ENCODE data around the gene ZNF582.

GRCh38 chr19:56400485-56400884 lies 7.2 kb upstream of the ZNF582 start:
- no peak for TF ChIP-seq POLR2A (IDR thresholded peaks at IDR 0.05)
- TF ChIP-seq CTCF (IDR thresholded peaks at IDR 0.05): no peak

Measured in testis (tissue), 2 donors.